VCaP (cell line): ENCODE results near the gene ATMIN.

Experiments
- H3K27ac ChIP-seq: fragments of 450-650 bp; 2 replicates; pipeline ENCODE4 v1.5.1; 2017
- TF ChIP-seq, protein P1 (sequence below): fragments of 450-650 bp; conservative IDR thresholded peaks from 2 replicates; pipeline ENCODE4 v1.5.1; 2017; ENCODE audit warnings: mild to moderate bottlenecking, moderate library complexity

ATMIN gene, protein sequence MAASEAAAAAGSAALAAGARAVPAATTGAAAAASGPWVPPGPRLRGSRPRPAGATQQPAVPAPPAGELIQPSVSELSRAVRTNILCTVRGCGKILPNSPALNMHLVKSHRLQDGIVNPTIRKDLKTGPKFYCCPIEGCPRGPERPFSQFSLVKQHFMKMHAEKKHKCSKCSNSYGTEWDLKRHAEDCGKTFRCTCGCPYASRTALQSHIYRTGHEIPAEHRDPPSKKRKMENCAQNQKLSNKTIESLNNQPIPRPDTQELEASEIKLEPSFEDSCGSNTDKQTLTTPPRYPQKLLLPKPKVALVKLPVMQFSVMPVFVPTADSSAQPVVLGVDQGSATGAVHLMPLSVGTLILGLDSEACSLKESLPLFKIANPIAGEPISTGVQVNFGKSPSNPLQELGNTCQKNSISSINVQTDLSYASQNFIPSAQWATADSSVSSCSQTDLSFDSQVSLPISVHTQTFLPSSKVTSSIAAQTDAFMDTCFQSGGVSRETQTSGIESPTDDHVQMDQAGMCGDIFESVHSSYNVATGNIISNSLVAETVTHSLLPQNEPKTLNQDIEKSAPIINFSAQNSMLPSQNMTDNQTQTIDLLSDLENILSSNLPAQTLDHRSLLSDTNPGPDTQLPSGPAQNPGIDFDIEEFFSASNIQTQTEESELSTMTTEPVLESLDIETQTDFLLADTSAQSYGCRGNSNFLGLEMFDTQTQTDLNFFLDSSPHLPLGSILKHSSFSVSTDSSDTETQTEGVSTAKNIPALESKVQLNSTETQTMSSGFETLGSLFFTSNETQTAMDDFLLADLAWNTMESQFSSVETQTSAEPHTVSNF

GRCh38 chr16:81035398-81035974 is at the start of gene ATMIN:
Gene ATMIN, plus strand, starts transcription at chr16:81035842. Its CDS starts 29 bp downstream, at chr16:81035871.
- H3K27ac ChIP-seq = peak within 1 kb of the TSS; percentile 78

GRCh38 chr16:80986557-80986956 is 49.1 kb upstream of the ATMIN start:
- H3K27ac ChIP-seq = peak overlapping the region; percentile 63
- TF ChIP-seq, protein P1, sequence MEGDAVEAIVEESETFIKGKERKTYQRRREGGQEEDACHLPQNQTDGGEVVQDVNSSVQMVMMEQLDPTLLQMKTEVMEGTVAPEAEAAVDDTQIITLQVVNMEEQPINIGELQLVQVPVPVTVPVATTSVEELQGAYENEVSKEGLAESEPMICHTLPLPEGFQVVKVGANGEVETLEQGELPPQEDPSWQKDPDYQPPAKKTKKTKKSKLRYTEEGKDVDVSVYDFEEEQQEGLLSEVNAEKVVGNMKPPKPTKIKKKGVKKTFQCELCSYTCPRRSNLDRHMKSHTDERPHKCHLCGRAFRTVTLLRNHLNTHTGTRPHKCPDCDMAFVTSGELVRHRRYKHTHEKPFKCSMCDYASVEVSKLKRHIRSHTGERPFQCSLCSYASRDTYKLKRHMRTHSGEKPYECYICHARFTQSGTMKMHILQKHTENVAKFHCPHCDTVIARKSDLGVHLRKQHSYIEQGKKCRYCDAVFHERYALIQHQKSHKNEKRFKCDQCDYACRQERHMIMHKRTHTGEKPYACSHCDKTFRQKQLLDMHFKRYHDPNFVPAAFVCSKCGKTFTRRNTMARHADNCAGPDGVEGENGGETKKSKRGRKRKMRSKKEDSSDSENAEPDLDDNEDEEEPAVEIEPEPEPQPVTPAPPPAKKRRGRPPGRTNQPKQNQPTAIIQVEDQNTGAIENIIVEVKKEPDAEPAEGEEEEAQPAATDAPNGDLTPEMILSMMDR = no peak

More at GRCh38 chr16:81035398-81035974, at the start of gene ATMIN:
- TF ChIP-seq, protein P1 = peak; percentile 95

DNA sequence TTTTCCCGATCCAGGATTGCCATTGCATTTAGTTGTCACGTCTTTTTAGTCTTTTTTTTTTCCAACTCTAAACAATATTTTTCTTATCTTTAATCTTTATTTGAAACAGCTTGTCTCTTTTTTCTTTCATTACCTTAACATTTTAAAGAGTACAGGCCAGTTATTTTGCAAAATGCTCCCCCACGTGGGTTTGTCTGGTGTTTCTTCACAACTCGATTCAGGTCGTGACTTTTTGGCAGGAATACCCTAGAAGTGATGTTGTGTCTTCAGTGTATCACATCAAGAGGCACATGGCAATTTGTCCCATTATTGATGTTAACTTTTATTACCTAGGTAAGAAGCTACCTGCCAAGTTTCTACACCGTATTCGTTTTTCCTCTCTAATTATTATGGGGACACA is 46.9 kb upstream of the ATMIN start:
- H3K27ac ChIP-seq = peak overlapping the region; percentile 63; the same call in 1 of the 2 replicates
- TF ChIP-seq, protein P1 = peak; percentile 24

GRCh38 chr16:80989801-80990200 is 45.8 kb upstream of the ATMIN start:
- peak overlapping the region; percentile 32; the same call in 1 of the 2 replicates for H3K27ac ChIP-seq
- TF ChIP-seq, protein P1 = no peak

GRCh38 chr16:80990577-80990976 is 45.1 kb upstream of the ATMIN start:
- TF ChIP-seq, protein P1 = no peak
- peak overlapping the region; percentile 32; the same call in 1 of the 2 replicates for H3K27ac ChIP-seq

DNA sequence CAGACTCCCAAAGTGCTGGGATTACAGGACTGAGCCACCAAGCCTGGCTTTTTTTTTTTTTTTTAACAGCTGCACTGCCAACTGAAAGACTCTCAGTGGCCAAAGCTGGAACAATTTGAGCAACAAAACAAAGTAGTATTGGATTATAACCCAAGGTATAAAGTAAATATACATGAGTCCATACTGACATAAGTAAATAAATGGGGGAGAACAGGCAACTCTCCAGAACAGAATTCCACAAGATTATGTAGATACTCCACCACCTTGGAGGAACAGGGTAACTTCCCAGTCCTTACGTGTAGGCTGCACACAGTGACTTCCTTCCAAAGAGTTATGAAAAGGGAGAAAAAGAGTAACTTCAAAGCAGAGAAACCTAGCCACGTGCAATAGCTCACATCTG is 44.7 kb upstream of the ATMIN start:
- no peak overlapping the region for H3K27ac ChIP-seq
- TF ChIP-seq, protein P1 = no peak
